PC-9 (cell line): Measurements from ENCODE around the gene ST6GALNAC3.

Source experiments
- CTCF ChIP-seq: fragments of 200-600 bp; sonication (generic); conservative IDR thresholded peaks from 2 replicates; pipeline ENCODE4 v1.6.1; 2017; ENCODE audit warnings: mixed run types, antibody characterized with exemption, mild to moderate bottlenecking, moderate library complexity
- EZH2 ChIP-seq: fragments of 200-600 bp; sonication (generic); IDR thresholded peaks from 2 replicates; pipeline ENCODE4 v1.8.0; 2017; ENCODE audit warnings: antibody characterized with exemption, low read depth

- no peak for TF ChIP-seq CTCF
- no peak for TF ChIP-seq EZH2
These were observed 114.8 kb downstream of the ST6GALNAC3 start for GRCh38 chr1:76189310-76189709.
